MCF 10A (cell line): ENCODE measurements around the gene MAD2L2. TPM values are rescaled to one million over a fixed set of nuclear protein-coding genes. Genes with fewer than 3 reads are reported as not detected.
A peak's percentile ranks its signal among the peaks of the same experiment; 100 is the strongest.

ENCODE experiments used
- BruUV-seq: library from RNA; stranded (reverse); fragments of 400-500 nt; replicated peaks from 2 replicates; lab custom pipeline; 2021; lab: Mats Ljungman, UMichigan
- CTCF ChIA-PET: fragments of 300-600 bp; sonication (Branson Sonifier 250); formaldehyde crosslinking; extraction: SDS; loops from one replicate; lab custom pipeline; 2021; ENCODE audit warnings: antibody characterized with exemption, inconsistent platforms; lab: Yijun Ruan, JAX
- POLR2A ChIA-PET: fragments of 300-600, 350-650 bp; sonication (Branson Sonifier 250); formaldehyde crosslinking; extraction: SDS; loops from one replicate; lab custom pipeline; 2020; ENCODE audit warnings: antibody characterized with exemption, inconsistent platforms; lab: Yijun Ruan, JAX
- DNase-seq: peaks from one replicate; pipeline ENCODE4 v3.0.0-alpha.2; 2018; ENCODE audit not compliant: unreplicated experiment
- H3K27ac Mint-ChIP-seq: one replicate; pipeline ENCODE4 v1.8.0; 2022; ENCODE audit warnings: mild to moderate bottlenecking, low read depth, mixed read lengths; ENCODE audit not compliant: unreplicated experiment
- H3K27me3 Mint-ChIP-seq: one replicate; pipeline ENCODE4 v1.8.0; 2022; ENCODE audit warnings: mixed read lengths; ENCODE audit not compliant: insufficient read depth, unreplicated experiment
- H3K36me3 Mint-ChIP-seq: one replicate; pipeline ENCODE4 v1.8.0; 2022; ENCODE audit warnings: mild to moderate bottlenecking, moderate library complexity, mixed read lengths; ENCODE audit not compliant: insufficient read depth, unreplicated experiment
- H3K4me1 Mint-ChIP-seq: one replicate; pipeline ENCODE4 v1.8.0; 2022; ENCODE audit warnings: mixed read lengths; ENCODE audit not compliant: insufficient read depth, unreplicated experiment
- H3K4me3 Mint-ChIP-seq: one replicate; pipeline ENCODE4 v1.8.0; 2022; ENCODE audit warnings: mild to moderate bottlenecking, moderate library complexity, mixed read lengths; ENCODE audit not compliant: unreplicated experiment
- H3K9me3 Mint-ChIP-seq: one replicate; pipeline ENCODE4 v1.8.0; 2022; ENCODE audit warnings: mixed read lengths; ENCODE audit not compliant: unreplicated experiment
- intact Hi-C: fragments of 100-400 bp; cut with micrococcal nuclease; formaldehyde crosslinking; loops from 2 replicates; pipeline ENCODE4 v1.14.1; 2022
- total RNA-seq: library from RNA; stranded (reverse); gene quantifications from 2 replicates; pipeline ENCODE4 v1.2.3, GENCODE V29; 2022
- TF ChIP-seq, protein P1 (sequence below): fragments of 200-600 bp; IDR thresholded peaks from one replicate; pipeline ENCODE4 v1.8.0; 2022; ENCODE audit warnings: antibody characterized with exemption, mild to moderate bottlenecking; ENCODE audit not compliant: unreplicated experiment

The MAD2L2 gene
- total RNA-seq, 1 experiment from 2014 or later, result 46.3 TPM

DNA sequence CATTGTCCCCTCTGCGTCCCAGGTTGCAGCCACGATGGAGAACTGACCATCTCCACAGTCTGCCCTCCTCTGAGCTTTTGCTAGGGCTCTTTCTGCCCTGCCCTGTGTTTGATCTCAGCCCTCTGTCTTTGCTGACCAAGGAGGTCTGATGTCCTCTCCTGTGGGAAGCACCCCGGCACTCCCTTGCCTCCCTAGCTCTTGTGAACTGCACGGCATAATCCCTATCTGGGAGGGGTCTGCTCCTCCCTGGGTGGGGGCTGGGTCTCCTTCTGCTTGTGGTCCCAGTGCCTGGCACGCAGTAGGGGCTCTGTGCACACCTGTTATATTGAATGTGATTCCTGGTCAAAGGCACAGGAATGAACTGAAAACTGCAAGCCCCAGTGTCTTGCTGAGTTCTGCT, 13.0 kb upstream of the MAD2L2 start:
- H3K27me3 Mint-ChIP-seq, result peaks cover 47% of the 10 kb centered on the region
- no peak for DNase-seq
- no peaks in the 10 kb centered on the region for H3K9me3 Mint-ChIP-seq
- no peak overlapping the region for H3K27ac Mint-ChIP-seq
- CTCF ChIA-PET, result interaction anchor here (1.1 to 1.8 kb wide), 2 partner anchors 17 to 656 kb away, joined by 3 to 4 read pairs; no protein-coding TSS in a partner anchor
- intact Hi-C loops, result no loop called here
- no peaks in the 10 kb centered on the region for H3K36me3 Mint-ChIP-seq
- BruUV-seq, result no TSS peak
- H3K4me3 Mint-ChIP-seq, result no peak overlapping the region
- POLR2A ChIA-PET, result interaction anchor here (0.7 to 1.3 kb wide), 3 partner anchors 40 to 47 kb away, joined by 3 read pairs; no protein-coding TSS in a partner anchor
- TF ChIP-seq, protein P1, sequence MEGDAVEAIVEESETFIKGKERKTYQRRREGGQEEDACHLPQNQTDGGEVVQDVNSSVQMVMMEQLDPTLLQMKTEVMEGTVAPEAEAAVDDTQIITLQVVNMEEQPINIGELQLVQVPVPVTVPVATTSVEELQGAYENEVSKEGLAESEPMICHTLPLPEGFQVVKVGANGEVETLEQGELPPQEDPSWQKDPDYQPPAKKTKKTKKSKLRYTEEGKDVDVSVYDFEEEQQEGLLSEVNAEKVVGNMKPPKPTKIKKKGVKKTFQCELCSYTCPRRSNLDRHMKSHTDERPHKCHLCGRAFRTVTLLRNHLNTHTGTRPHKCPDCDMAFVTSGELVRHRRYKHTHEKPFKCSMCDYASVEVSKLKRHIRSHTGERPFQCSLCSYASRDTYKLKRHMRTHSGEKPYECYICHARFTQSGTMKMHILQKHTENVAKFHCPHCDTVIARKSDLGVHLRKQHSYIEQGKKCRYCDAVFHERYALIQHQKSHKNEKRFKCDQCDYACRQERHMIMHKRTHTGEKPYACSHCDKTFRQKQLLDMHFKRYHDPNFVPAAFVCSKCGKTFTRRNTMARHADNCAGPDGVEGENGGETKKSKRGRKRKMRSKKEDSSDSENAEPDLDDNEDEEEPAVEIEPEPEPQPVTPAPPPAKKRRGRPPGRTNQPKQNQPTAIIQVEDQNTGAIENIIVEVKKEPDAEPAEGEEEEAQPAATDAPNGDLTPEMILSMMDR, result no peak
- peaks cover 18% of the 10 kb centered on the region for H3K4me1 Mint-ChIP-seq

DNA sequence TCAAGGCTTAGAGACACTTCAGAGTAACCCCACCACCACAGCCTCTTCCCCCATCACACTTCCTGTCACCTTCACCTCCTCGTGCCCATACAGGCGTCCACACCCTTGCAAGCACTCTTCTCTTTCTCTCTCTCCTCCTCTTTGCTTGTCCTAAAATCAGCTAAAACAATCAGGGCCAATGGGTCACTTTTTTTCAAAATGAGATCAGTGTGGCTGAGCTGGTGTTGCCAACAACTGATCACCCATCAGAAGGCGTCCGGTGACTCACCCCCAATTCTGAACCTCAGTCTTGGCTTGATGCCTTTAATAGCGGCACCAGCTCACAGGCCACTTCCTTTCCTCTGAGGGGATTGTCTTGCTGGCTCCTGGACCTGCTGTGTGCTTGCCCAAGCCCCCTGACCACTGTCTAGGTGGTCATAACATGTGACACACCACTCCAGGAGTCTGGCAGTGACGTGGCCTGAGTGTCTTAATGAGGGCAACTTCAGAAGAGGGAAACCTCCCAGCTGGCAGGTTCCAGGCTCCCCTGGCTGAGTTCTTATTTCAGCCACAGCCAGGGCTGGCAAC, 12.2 kb upstream of the MAD2L2 start:
- peak overlapping the region; percentile 2 for H3K4me3 Mint-ChIP-seq
- peak; percentile 90 for DNase-seq
- TF ChIP-seq, protein P1, result no peak
- intact Hi-C loops, result no loop called here
- no peak overlapping the region for H3K27ac Mint-ChIP-seq
- peaks cover 18% of the 10 kb centered on the region for H3K4me1 Mint-ChIP-seq
- no peaks in the 10 kb centered on the region for H3K9me3 Mint-ChIP-seq
- no peaks in the 10 kb centered on the region for H3K36me3 Mint-ChIP-seq
- CTCF ChIA-PET, result interaction anchor here (1.8 kb wide), 1 partner anchor 18 kb away, joined by 4 read pairs; no protein-coding TSS in a partner anchor
- BruUV-seq, result no TSS peak
- POLR2A ChIA-PET, result interaction anchor here (0.6 to 1.3 kb wide), 7 partner anchors 10 to 656 kb away, joined by 3 to 4 read pairs (median 3); no protein-coding TSS in a partner anchor
- H3K27me3 Mint-ChIP-seq, result peaks cover 47% of the 10 kb centered on the region

DNA sequence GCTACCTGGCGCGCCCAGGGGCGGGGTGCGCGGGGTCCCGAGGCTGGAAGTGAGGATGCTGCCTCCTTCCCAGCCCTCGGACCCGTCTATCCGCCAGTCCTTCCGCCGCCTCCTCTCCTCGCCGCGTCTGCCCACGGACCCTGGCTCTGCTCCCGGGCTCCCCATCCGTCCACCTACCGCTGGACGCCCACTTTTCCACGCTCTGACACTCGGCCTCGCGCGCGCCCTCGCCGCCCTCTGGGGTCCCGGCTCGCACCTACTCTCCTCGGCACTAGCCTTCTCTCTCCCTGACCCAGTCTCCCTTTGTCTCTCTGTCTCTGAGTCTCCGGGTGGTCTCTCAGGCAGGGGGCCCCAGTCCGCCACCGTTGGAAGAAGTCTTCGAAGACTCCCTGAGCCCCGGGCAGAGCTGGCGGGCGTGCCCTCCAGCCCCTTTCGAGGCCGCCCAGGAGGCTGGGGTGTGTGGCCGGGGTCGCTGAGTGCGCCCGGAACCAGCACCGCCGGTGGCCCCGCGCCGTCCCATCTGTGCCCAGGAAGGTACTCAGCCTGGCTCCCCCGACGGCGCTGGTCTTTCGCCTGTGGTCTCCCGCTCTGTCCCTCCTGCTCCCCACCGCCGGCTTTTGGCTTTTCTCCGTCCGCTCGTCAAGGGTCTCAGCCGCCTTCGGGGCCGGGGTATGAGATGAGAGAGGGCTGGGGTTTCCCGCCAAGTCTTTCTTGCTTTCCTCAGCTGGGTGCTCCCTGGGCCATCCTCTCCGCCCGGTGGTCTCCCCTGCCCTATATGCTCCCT, 11.2 kb upstream of the MAD2L2 start:
- no peak for DNase-seq
- Mint-ChIP-seq H3K27ac (peak overlapping the region; percentile 63), H3K4me1 (peaks cover 18% of the 10 kb centered on the region), H3K4me3 (peak overlapping the region; percentile 65), H3K27me3 (peaks cover 47% of the 10 kb centered on the region), H3K9me3 (no peaks in the 10 kb centered on the region), H3K36me3 (no peaks in the 10 kb centered on the region)
- intact Hi-C loops, result no loop called here
- CTCF ChIA-PET, result no interaction called here
- TF ChIP-seq, protein P1, result no peak
- POLR2A ChIA-PET, result no interaction called here
- no TSS peak for BruUV-seq

DNA sequence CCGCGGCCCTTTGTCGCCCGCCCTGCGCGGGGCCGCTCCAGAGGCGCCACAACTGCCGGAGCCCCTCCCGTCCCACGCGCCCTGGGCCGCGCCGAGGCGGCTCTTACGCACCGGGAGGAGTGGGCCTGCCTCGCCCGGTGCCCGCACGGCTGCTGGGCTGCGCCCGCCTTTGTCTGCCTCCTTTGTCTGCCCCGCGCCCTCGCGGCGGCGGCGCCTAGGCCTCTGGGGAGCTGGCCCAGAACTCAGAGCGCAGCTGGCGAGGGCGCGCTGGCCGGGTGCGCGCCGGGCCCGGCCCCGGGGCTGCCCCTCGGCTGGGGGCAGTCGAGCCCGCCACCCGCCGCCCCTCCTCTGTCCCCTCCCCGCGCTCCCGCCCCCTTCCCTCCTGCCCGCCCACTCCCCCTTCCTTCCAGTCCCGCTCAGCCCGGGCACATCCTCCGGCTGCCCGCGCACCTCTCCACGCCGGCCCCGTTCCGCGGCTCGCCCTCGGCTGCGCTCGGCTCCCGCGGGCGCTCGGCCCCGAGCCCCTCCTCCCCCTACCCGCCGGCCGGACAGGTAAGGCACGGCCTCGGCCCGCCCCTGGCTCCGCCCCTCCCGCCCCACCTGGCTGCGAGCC, 10.5 kb upstream of the MAD2L2 start, which contains the start of gene DRAXIN:
DRAXIN (plus strand) TSS at position 409 of the 613 bp plus-strand sequence. CDS start 14,549 bp downstream, outside the sequence.
- Mint-ChIP-seq H3K27ac (peak within 1 kb of the TSS; percentile 63), H3K36me3 (no peaks in the 10 kb centered on the region), H3K4me1 (peaks cover 18% of the 10 kb centered on the region), H3K9me3 (no peaks in the 10 kb centered on the region), H3K4me3 (peak within 1 kb of the TSS; percentile 65), H3K27me3 (peaks cover 47% of the 10 kb centered on the region)
- ChIA-PET CTCF (no interaction called here), POLR2A (interaction anchor here (1.2 kb wide), 1 partner anchor 217 kb away, joined by 4 read pairs; no protein-coding TSS in a partner anchor)
- intact Hi-C loops, result no loop called here
- no peak for DNase-seq
- TF ChIP-seq, protein P1, result no peak
- no TSS peak for BruUV-seq
